ENCODE results near the gene MRPL43.

DNA sequence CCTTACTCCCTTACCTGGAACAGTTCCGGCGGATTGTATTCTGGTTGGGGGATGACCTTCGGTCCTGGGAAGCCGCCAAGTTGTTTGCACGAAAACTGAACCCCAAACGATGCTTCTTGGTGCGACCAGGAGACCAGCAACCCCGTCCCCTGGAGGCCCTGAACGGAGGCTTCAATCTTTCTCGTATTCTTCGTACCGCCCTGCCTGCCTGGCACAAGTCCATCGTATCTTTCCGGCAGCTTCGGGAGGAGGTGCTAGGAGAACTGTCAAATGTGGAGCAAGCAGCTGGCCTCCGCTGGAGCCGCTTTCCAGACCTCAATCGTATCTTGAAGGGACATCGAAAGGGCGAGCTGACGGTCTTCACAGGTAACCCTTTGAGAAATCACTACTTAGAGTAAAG, 1.8 kb upstream of the MRPL43 start:
- TF ChIP-seq ZFP3 (CRISPR knock-in tag; IDR thresholded peaks at IDR 0.05) (no peak), ZNF8 (CRISPR knock-in tag; IDR thresholded peaks at IDR 0.05) (no peak), RARB (CRISPR knock-in tag; IDR thresholded peaks at IDR 0.05) (no peak), ARNTL (CRISPR knock-in tag; IDR thresholded peaks at IDR 0.05; ENCODE audit: borderline replicate concordance, low read depth) (no peak), SNAI2 (CRISPR knock-in tag; IDR thresholded peaks at IDR 0.05) (no peak), ZC3H10 (CRISPR knock-in tag; IDR thresholded peaks at IDR 0.05) (no peak), TOX (CRISPR knock-in tag; IDR thresholded peaks at IDR 0.05; ENCODE audit: borderline replicate concordance) (no peak), ZFP30 (CRISPR knock-in tag; IDR thresholded peaks at IDR 0.05) (no peak)
- TF ChIP-seq, protein P1, sequence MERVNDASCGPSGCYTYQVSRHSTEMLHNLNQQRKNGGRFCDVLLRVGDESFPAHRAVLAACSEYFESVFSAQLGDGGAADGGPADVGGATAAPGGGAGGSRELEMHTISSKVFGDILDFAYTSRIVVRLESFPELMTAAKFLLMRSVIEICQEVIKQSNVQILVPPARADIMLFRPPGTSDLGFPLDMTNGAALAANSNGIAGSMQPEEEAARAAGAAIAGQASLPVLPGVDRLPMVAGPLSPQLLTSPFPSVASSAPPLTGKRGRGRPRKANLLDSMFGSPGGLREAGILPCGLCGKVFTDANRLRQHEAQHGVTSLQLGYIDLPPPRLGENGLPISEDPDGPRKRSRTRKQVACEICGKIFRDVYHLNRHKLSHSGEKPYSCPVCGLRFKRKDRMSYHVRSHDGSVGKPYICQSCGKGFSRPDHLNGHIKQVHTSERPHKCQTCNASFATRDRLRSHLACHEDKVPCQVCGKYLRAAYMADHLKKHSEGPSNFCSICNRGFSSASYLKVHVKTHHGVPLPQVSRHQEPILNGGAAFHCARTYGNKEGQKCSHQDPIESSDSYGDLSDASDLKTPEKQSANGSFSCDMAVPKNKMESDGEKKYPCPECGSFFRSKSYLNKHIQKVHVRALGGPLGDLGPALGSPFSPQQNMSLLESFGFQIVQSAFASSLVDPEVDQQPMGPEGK (CRISPR knock-in tag; IDR thresholded peaks at IDR 0.05; ENCODE audit: borderline replicate concordance) = no peak
